Pons (tissue), 1 donor: ENCODE results near the gene SLAMF8.
A peak's percentile ranks its signal among the peaks of the same experiment; 100 is the strongest.

ENCODE experiments used
- DNase-seq: peaks from one replicate; pipeline ENCODE4 v3.0.0-alpha.2; 2016; ENCODE audit warnings: low spot score

SLAMF8 gene

GRCh38 chr1:159826441-159827101, at the start of gene SLAMF8:
Gene SLAMF8 (plus strand): TSS chr1:159826873. CDS start chr1:159826899, 26 bp downstream.
- peak; percentile 54 for DNase-seq

DNA sequence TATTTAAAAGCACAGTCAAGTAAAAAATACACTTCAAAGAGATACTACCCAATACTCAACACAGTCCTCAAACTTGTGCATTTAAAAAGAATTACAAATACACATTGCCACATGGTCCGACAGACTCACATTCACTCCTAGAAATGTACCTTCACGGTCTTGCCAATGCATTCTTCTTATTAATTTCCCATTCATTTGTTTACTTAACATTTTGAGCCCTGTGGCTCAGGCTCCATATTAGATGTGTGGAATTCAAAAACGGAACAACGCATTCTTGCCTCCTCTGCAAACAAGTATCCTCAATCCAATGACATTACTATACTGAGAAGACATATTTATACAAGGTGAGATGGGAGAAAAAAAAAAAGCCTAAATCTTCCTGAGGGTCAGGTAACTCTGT, 48.4 kb upstream of the SLAMF8 start:
- DNase-seq: no peak

- no peak for DNase-seq
These were observed 47.2 kb upstream of the SLAMF8 start for GRCh38 chr1:159779403-159779851.

DNA sequence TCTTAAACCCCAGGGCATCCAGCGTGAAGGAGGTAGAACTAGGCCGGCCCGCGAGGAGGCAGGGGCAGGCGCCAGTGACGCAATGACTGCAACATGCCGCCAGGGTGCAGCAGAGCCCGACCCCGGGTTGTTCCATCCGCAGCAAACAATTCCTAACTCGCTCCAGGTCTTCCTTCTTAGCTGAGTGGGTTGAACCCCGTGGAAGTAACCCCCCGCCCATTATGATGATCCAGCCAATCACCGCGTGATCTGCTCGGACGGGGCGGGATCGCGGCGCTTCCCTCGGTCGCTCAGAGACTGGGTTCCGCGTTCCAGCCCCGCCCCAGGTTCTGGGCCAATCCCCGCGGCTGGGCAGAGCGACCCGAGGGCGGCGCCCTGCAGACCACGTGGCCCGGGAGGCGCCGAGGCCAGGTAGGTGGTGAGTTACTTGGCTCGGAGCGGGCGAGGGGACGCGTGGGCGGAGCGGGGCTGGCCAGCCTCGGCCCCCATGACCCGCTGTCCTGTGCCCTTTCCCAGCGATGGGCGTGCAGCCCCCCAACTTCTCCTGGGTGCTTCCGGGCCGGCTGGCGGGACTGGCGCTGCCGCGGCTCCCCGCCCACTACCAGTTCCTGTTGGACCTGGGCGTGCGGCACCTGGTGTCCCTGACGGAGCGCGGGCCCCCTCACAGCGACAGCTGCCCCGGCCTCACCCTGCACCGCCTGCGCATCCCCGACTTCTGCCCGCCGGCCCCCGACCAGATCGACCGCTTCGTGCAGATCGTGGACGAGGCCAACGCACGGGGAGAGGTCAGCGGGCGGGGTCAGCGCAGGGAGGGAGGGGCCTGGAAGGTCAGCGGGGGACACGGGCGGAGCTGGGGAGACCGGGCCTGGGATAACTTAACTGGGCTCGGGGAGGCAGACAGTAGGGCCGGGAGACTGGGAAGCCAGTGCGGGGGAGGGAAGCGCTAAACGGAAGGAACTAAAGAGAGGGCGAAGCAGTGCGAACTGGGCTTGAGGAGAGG, 45.8 kb upstream of the SLAMF8 start, which contains the start of gene DUSP23:
Gene DUSP23 (plus strand): TSS at position 380 of the 1,000 bp plus-strand sequence. CDS start 139 bp downstream, at position 519.
- peak; percentile 95 for DNase-seq

- DNase-seq: no peak
These were observed 44.7 kb upstream of the SLAMF8 start for GRCh38 chr1:159781992-159782391.

DNA sequence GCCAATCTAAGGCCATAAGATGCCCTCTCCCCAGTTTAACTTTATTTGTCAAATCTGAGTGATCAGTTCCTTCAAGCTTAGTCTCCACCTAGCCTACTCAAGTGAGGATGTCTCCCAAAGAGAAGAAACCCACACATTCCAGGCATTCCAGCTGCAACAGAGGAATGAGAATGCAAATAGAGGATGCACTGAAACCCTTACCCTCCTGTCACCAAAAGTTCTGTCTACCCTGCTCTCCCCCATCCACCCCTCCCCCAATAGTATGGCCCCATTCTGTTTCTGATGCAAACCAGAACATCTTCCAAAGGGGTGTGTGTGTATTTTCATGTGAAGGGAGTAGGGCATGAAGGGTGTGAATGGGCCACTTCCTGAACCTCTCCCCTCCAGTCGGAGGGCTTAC, 42.9 kb upstream of the SLAMF8 start:
- no peak for DNase-seq

DNA sequence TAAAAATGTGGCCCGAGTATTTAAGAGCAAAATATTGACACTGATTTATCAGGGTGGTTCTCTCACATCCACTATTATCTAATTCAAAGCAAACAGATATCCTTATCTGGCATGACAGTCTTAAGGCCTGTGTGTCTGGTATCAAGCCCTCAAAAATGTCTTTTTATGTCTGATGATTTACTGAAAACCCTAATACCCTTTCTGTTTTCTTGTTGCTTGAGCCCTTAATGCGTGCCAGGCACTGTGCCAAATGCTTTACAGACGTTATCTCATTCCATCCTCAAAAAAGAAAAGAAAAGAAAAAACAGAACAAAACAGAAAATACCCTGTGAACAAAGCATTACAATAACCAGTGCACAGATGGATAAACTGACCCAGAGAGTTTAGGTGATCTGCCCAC, 40.2 kb upstream of the SLAMF8 start:
- no peak for DNase-seq

- no peak for DNase-seq
These were observed 39.7 kb upstream of the SLAMF8 start for GRCh38 chr1:159786966-159787365.

- peak; percentile 25 for DNase-seq
These were observed 36.3 kb upstream of the SLAMF8 start for GRCh38 chr1:159790237-159790917.

- no peak for DNase-seq
These were observed 35.6 kb upstream of the SLAMF8 start for GRCh38 chr1:159791031-159791430.

DNA sequence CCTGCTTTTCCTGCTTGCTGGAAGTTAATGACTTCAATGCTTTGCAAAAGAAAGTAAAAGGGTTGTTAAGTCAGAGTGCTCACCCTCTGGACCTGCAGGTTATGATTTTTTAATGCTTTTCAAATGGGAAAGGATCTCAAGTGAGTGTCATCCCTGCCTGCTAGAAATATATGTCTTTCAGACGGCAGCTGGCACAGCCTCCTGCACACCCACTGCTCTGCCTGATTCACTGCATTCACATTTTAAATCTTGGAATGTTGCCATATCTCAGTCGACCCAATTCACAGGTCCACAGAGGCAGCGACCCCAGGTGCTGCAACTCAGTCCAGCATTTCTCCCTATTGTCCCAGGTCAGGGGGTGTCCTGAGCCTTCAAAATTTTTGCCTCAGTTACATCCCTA, 35.2 kb upstream of the SLAMF8 start:
- no peak for DNase-seq

DNA sequence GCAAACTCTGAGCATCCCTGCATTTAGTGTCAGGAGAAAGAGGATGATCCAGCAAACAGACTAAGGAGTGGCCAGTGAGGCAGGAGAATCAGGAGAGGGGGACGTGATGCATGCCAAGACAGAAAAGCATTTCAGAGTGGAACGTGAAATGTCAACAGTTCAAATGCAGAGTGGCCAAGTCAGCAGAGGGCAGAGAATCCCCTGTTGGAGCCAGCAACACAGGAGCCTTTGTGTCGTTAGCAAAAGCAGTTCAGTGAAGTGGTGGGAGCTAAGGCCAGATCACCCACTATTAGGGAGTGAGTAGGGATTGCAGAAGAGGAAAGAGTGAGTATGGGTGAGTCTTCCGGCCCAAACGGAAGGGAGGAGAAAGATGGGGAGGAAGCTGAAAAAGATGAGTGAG, 31.1 kb upstream of the SLAMF8 start:
- DNase-seq: no peak

DNA sequence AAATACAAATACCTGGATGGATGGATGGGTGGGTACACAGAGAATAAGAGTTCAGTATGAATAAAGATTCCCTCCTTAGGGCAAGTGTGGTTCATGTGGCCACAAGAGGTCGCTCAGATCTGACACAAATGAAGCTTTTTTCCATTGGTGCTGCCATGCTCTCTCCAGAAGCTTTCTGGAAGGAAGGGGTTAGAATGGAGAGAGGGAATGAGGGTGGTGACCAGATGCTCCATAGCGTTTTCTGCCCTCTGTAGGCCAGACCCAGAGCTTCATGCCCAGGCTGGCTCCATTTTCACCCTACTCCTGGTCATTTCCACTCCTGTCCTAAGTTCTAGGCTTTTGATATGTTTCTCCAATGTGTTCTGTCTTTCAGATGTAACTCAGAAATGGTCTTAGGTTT, 27.8 kb upstream of the SLAMF8 start:
- peak; percentile 81 for DNase-seq

- DNase-seq: no peak
These were observed 27.2 kb upstream of the SLAMF8 start for GRCh38 chr1:159799446-159799985.

GRCh38 chr1:159800177-159800930, 26.3 kb upstream of the SLAMF8 start:
- no peak for DNase-seq

DNA sequence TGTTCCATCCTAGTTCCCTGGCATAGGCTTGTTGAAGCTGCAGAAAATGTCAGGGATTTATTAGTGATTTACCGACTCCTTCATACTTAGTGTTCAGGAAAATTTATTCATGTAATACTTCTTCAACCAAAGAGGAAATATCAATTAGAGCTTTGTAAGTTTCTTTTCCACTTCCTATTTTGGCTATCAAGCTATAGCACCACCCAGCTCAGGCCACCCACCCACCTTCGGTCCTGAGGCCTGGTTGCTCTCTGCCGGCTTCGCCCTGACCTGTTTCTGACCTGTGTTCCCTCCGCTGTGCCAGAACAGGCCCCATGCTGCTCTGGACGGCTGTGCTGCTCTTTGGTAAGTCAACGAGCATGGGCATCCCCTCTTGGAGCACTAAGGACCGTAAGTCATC, 24.6 kb upstream of the SLAMF8 start, which contains the start of gene FCRL6:
Gene FCRL6 (plus strand): TSS at position 250 of the 400 bp plus-strand sequence. CDS start 65 bp downstream, at position 315.
- no peak for DNase-seq

DNA sequence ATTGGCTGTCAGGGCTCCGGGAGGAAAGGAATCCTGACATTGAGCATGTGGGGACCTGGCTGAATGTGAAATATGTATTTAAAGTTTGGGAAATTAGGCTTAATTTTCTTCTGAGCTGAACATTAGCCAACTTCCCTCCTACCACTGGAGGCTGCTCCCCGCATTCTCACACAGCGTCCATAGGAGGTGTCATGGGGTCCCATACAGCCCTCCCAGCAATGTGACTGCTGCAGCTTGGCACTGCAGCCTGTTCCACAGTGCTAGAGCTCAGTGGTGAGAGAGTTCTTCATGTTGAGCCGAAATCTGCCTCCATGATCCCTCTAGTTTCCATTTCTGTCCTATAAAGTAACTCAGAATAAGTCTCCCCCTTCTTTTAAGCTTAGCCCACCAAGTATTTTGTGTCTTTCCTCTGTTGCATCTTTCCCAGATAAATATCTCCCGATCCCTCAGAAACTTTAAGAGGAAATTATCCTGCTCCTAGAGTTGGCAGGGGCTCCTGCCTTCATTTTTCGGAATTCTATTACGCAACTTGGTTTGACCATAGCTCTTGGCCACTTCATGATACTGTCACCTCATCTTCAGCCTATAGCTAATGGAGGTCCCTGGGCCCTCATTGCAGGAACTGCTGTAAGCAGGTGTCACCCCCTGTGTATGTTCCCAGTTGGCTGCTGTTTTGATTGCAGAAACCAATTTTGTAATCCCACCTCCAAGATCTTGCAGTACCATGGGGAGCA, 22.6 kb upstream of the SLAMF8 start:
- DNase-seq: no peak

DNA sequence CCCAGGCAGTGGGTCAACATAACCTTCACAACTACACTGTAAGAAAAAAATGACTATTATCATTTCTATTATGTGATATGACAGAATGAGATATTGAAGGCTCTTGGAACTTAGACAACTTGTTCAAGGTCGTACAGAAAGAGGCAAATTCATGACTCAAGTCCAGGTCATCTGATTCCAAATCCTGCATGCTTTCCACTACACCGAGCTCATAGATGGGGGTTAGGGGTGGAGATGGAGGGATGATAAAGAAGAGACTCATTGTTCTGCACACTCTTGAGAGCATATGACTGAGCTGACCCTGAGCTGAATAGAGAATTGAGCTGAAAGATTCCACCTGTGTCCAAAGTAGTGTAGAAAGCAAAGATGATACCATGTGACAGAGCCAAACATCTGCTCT, 21.7 kb upstream of the SLAMF8 start:
- no peak for DNase-seq

GRCh38 chr1:159815926-159816325, 10.7 kb upstream of the SLAMF8 start:
- DNase-seq: no peak

GRCh38 chr1:159817276-159818041, 9.2 kb upstream of the SLAMF8 start:
- DNase-seq: no peak
